ENCODE measurements around the gene OR52E5. TPM values are rescaled to one million over a fixed set of nuclear protein-coding genes. Genes with fewer than 3 reads are reported as not detected.

Gene OR52E5
- total RNA-seq, 1 donor from 2014 or later: not detected

GRCh38 chr11:5938603-5938965 lies 45.6 kb downstream of the OR52E5 start:
- DNase-seq: no peak
- Mint-ChIP-seq H3K9me3 (ENCODE audit: unreplicated experiment) (peaks cover 5% of the 10 kb centered on the region), H3K4me3 (ENCODE audit: unreplicated experiment) (no peak overlapping the region), H3K36me3 (ENCODE audit: unreplicated experiment) (peaks cover 22% of the 10 kb centered on the region), H3K27ac (ENCODE audit: unreplicated experiment) (no peak overlapping the region), H3K4me1 (ENCODE audit: low read depth, unreplicated experiment) (peaks cover 2% of the 10 kb centered on the region), H3K27me3 (ENCODE audit: unreplicated experiment) (peaks cover 5% of the 10 kb centered on the region)
- TF ChIP-seq, protein P1, sequence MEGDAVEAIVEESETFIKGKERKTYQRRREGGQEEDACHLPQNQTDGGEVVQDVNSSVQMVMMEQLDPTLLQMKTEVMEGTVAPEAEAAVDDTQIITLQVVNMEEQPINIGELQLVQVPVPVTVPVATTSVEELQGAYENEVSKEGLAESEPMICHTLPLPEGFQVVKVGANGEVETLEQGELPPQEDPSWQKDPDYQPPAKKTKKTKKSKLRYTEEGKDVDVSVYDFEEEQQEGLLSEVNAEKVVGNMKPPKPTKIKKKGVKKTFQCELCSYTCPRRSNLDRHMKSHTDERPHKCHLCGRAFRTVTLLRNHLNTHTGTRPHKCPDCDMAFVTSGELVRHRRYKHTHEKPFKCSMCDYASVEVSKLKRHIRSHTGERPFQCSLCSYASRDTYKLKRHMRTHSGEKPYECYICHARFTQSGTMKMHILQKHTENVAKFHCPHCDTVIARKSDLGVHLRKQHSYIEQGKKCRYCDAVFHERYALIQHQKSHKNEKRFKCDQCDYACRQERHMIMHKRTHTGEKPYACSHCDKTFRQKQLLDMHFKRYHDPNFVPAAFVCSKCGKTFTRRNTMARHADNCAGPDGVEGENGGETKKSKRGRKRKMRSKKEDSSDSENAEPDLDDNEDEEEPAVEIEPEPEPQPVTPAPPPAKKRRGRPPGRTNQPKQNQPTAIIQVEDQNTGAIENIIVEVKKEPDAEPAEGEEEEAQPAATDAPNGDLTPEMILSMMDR (IDR thresholded peaks at IDR 0.05; ENCODE audit: partially characterized antibody, unreplicated experiment): no peak

- TF ChIP-seq, protein P1 (IDR thresholded peaks at IDR 0.05; ENCODE audit: partially characterized antibody, unreplicated experiment): no peak
- Mint-ChIP-seq H3K4me1 (ENCODE audit: low read depth, unreplicated experiment) (peaks cover 2% of the 10 kb centered on the region), H3K36me3 (ENCODE audit: unreplicated experiment) (peaks cover 20% of the 10 kb centered on the region), H3K27ac (ENCODE audit: unreplicated experiment) (no peak overlapping the region), H3K9me3 (ENCODE audit: unreplicated experiment) (peaks cover 5% of the 10 kb centered on the region), H3K27me3 (ENCODE audit: unreplicated experiment) (peaks cover 2% of the 10 kb centered on the region), H3K4me3 (ENCODE audit: unreplicated experiment) (no peak overlapping the region)
- DNase-seq: no peak
These were observed 47.7 kb downstream of the OR52E5 start for GRCh38 chr11:5940748-5941147.

GRCh38 chr11:5941951-5942350 lies 48.9 kb downstream of the OR52E5 start, which contains the start of gene OR56A3:
OR56A3 (plus strand) TSS chr11:5942251; CDS start chr11:5947347, 5,096 bp downstream.
- Mint-ChIP-seq H3K4me1 (ENCODE audit: low read depth, unreplicated experiment) (peaks cover 2% of the 10 kb centered on the region), H3K36me3 (ENCODE audit: unreplicated experiment) (peaks cover 12% of the 10 kb centered on the region), H3K27me3 (ENCODE audit: unreplicated experiment) (peaks cover 2% of the 10 kb centered on the region), H3K9me3 (ENCODE audit: unreplicated experiment) (peaks cover 5% of the 10 kb centered on the region), H3K27ac (ENCODE audit: unreplicated experiment) (peak within 1 kb of the TSS; percentile 46), H3K4me3 (ENCODE audit: unreplicated experiment) (no peak within 1 kb of the TSS)
- TF ChIP-seq, protein P1 (IDR thresholded peaks at IDR 0.05; ENCODE audit: partially characterized antibody, unreplicated experiment): no peak
- no peak for DNase-seq

Other genes starting within 250 kb of the OR52E5 start
- 2.6 TPM for gene TRIM5, start 208.1 kb upstream of the OR52E5 start, total RNA-seq (ENCODE audit: unreplicated experiment)
- gene TRIM22, start 203.4 kb upstream of the OR52E5 start, total RNA-seq (ENCODE audit: unreplicated experiment): 5.0 TPM
- not detected for gene OR56B1, start 156.8 kb upstream of the OR52E5 start, total RNA-seq (ENCODE audit: unreplicated experiment)
- not detected for gene OR52N4, start 139.0 kb upstream of the OR52E5 start, total RNA-seq (ENCODE audit: unreplicated experiment)
- not detected for gene OR52N5, start 109.9 kb upstream of the OR52E5 start, total RNA-seq (ENCODE audit: unreplicated experiment)
- not detected for gene OR52N1, start 101.9 kb upstream of the OR52E5 start, total RNA-seq (ENCODE audit: unreplicated experiment)
- not detected for gene OR52N2, start 84.3 kb upstream of the OR52E5 start, total RNA-seq (ENCODE audit: unreplicated experiment)
- not detected for gene OR52E6, start 51.3 kb upstream of the OR52E5 start, total RNA-seq (ENCODE audit: unreplicated experiment)
- not detected for gene OR52E8, start 35.5 kb upstream of the OR52E5 start, total RNA-seq (ENCODE audit: unreplicated experiment)
- gene OR52E4, start 12.6 kb upstream of the OR52E5 start, total RNA-seq (ENCODE audit: unreplicated experiment): not detected
- not detected for gene OR56A3, start 49.0 kb downstream of the OR52E5 start, total RNA-seq (ENCODE audit: unreplicated experiment)
- not detected for gene OR56A5, start 75.3 kb downstream of the OR52E5 start, total RNA-seq (ENCODE audit: unreplicated experiment)
- not detected for gene OR52L1, start 93.8 kb downstream of the OR52E5 start, total RNA-seq (ENCODE audit: unreplicated experiment)
- gene OR56A4, start 113.7 kb downstream of the OR52E5 start, total RNA-seq (ENCODE audit: unreplicated experiment): 0.34 TPM
- gene OR56A1, start 137.6 kb downstream of the OR52E5 start, total RNA-seq (ENCODE audit: unreplicated experiment): 0.15 TPM
- not detected for gene OR56B4, start 214.5 kb downstream of the OR52E5 start, total RNA-seq (ENCODE audit: unreplicated experiment)

All from glutamatergic neuron (in vitro differentiated cells).